Lower lobe of right lung (tissue), 2 donors: ENCODE data around the gene CORO6. TPM values are rescaled to one million over a fixed set of nuclear protein-coding genes. Genes with fewer than 3 reads are reported as not detected.

Experiments
- ATAC-seq, 2 donors: fragments of 200-7000 bp; cut with Tn5 transposase; one replicate each; pipeline ENCODE4 v1.9.1; 2020 to 2022; ENCODE audit warnings: mild to moderate bottlenecking in 2 of 2, moderate library complexity in 2 of 2
- DNase-seq: peaks from one replicate; pipeline ENCODE4 v3.0.0-alpha.2; 2020
- H3K27ac ChIP-seq: fragments of 200-600 bp; one replicate; pipeline ENCODE4 v1.8.0; 2022
- H3K27me3 ChIP-seq: fragments of 200-600 bp; one replicate; pipeline ENCODE4 v1.8.0; 2022; ENCODE audit warnings: low read depth
- H3K36me3 ChIP-seq: fragments of 200-600 bp; one replicate; pipeline ENCODE4 v1.8.0; 2022; ENCODE audit warnings: mild to moderate bottlenecking
- H3K4me1 ChIP-seq: fragments of 200-600 bp; one replicate; pipeline ENCODE4 v1.8.0; 2022
- H3K4me3 ChIP-seq: fragments of 200-600 bp; one replicate; pipeline ENCODE4 v1.8.0; 2022; ENCODE audit warnings: mild to moderate bottlenecking
- H3K9me3 ChIP-seq: fragments of 200-600 bp; one replicate; pipeline ENCODE4 v1.8.0; 2022
- CTCF ChIP-seq: fragments of 200-600 bp; IDR thresholded peaks from one replicate; pipeline ENCODE4 v1.8.0; 2022; ENCODE audit warnings: antibody characterized with exemption, mild to moderate bottlenecking
- intact Hi-C: fragments of 100-400 bp; cut with DNase I; formaldehyde crosslinking; loops from one replicate; pipeline ENCODE4 v1.11.0; 2022
- total RNA-seq: library from RNA; stranded (reverse); fragmentation: NEBNext Ultra II Directional; extraction: Animal tissue kit (Norgen Biotek cat#: 25700); gene quantifications from one replicate; pipeline ENCODE4 v1.2.1, GENCODE V29; 2021
- donor health status: DM: no; HTN: yes; CAD: no; lungs with severe emphysema.

The CORO6 gene
- total RNA-seq, 1 donor from 2014 or later: 6.6 TPM

GRCh38 chr17:29608986-29609385, 13.7 kb downstream of the CORO6 start:
- H3K4me1 ChIP-seq: peaks cover 13% of the 10 kb centered on the region
- no peaks in the 10 kb centered on the region for H3K36me3 ChIP-seq
- H3K27ac ChIP-seq: no peak overlapping the region
- TF ChIP-seq CTCF: no peak
- no peak overlapping the region for H3K4me3 ChIP-seq
- intact Hi-C loops: no loop called here
- no peak for DNase-seq
- no peaks in the 10 kb centered on the region for H3K27me3 ChIP-seq
- no peaks in the 10 kb centered on the region for H3K9me3 ChIP-seq
- no peak for ATAC-seq

GRCh38 chr17:29607557-29608195, 15.0 kb downstream of the CORO6 start:
- Histone ChIP-seq H3K9me3 (no peaks in the 10 kb centered on the region), H3K27me3 (no peaks in the 10 kb centered on the region), H3K4me1 (peaks cover under 1% of the 10 kb centered on the region), H3K27ac (no peak overlapping the region), H3K4me3 (no peak overlapping the region), H3K36me3 (no peaks in the 10 kb centered on the region)
- ATAC-seq (no peak), DNase-seq (no peak)
- no peak for TF ChIP-seq CTCF
- intact Hi-C loops: no loop called here

GRCh38 chr17:29603109-29603674, 19.5 kb downstream of the CORO6 start:
- Histone ChIP-seq H3K4me1 (no peaks in the 10 kb centered on the region), H3K36me3 (no peaks in the 10 kb centered on the region), H3K4me3 (no peak overlapping the region), H3K9me3 (no peaks in the 10 kb centered on the region), H3K27me3 (no peaks in the 10 kb centered on the region), H3K27ac (no peak overlapping the region)
- DNase-seq (no peak), ATAC-seq (no peak)
- intact Hi-C loops: no loop called here
- no peak for TF ChIP-seq CTCF

GRCh38 chr17:29597361-29598172, 25.1 kb downstream of the CORO6 start:
- Histone ChIP-seq H3K9me3 (no peaks in the 10 kb centered on the region), H3K4me3 (no peak overlapping the region), H3K36me3 (no peaks in the 10 kb centered on the region), H3K27ac (no peak overlapping the region), H3K4me1 (peaks cover 10% of the 10 kb centered on the region), H3K27me3 (no peaks in the 10 kb centered on the region)
- intact Hi-C loops: no loop called here
- no peak for TF ChIP-seq CTCF
- ATAC-seq (no peak), DNase-seq (no peak)

GRCh38 chr17:29596811-29597210, 25.9 kb downstream of the CORO6 start:
- Histone ChIP-seq H3K9me3 (no peaks in the 10 kb centered on the region), H3K36me3 (no peaks in the 10 kb centered on the region), H3K4me3 (no peak overlapping the region), H3K27me3 (no peaks in the 10 kb centered on the region), H3K27ac (no peak overlapping the region), H3K4me1 (peaks cover 17% of the 10 kb centered on the region)
- no peak for ATAC-seq
- DNase-seq: no peak
- intact Hi-C loops: no loop called here
- TF ChIP-seq CTCF: no peak
